Measurements from ENCODE around the gene SYNPO.

SYNPO gene

DNA sequence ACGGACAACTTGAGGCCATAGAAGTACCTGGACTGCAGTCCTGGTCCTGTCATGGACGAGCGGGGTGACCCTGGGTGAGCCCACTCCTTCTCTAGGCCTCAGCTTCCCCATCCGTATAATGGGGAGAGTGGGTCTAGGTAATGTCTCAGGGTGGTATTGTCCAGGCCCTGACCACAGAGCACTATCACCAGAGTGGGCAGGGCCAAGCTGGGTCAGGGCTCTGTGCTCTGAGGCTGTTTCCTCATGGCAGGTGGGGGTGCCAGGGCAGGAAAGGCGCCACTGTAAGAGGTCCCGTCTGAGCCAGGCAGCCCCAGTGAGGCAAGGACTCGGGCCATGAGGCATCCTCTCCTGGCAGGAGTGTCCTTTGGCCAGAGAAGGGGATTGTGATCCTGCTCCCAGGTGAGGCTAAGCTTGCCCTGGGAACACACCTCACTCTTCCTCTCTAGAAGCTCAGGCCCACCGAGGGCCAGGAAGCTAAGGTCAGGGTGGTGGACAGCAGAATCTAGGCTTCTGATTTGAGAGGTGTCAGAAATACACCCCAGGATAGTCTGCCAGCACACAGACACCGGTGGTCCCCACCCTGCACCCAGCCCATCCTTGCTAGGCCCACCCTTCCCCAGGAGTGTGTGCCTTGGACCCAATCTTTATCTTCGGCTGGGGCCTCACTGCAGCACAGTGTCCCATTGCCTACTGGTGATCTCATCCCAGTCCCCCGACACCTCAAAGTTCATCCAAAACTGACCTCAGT lies 19.1 kb downstream of the SYNPO start:
- DNase-seq: no peak

DNA sequence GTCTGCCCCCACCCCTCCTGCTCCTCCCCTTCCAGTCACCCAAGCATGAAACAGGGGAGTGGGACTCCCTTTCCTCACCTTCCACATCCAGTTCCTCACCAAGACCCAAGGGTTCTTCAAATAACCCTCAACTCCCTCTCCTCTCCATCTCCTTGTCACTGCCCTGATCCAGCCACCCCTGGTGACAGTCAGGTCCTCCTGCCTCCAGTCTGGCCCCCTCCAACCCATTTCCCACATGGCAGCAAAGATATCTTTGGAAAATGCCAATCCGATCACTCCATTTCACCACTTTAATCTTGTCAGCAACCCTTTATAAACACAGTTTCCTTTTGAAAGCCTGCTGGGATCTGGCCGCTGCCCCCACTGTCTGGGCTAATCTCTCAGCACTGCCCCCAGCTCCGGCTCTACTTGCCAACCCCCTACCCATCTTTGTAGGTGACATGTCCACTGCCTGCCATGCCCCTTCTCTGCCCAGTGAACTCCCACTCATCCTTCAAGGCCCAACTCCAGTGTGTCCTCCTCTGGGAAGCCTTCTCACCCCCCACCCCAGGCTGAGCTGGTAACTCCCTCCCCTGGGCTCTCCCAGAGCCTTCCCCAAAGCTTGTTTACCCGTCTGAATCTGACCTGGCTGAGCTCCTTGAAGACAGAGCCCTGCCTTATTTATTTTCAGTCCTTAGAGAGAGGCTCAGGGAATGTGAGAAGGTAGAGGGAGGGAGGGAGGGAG lies 19.8 kb downstream of the SYNPO start:
- no peak for DNase-seq

DNA sequence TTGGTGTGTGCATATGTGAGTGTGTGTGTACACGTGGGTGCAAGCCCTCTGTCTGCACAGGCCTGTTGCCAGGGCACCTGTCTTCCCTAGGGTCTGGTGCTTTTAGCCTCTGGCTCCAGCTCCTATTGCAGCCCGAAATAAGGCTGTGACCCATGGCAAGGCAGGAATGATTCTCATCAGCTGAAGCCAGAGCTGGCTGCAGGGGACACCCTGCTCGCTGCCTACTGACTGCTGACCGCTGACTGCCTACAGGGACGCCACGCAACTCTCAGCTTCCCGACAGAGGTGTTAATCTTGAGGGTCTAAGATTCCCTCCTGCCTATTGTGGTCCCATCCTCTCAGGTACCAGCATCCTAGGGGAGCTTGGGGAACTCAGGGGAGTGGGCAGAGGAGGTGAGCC lies 20.6 kb downstream of the SYNPO start, which contains the start of gene MYOZ3:
Gene MYOZ3, plus strand, starts transcription at position 166 of the 400 bp plus-strand sequence. CDS start 1,691 bp downstream, outside the sequence.
- no peak for DNase-seq

DNA sequence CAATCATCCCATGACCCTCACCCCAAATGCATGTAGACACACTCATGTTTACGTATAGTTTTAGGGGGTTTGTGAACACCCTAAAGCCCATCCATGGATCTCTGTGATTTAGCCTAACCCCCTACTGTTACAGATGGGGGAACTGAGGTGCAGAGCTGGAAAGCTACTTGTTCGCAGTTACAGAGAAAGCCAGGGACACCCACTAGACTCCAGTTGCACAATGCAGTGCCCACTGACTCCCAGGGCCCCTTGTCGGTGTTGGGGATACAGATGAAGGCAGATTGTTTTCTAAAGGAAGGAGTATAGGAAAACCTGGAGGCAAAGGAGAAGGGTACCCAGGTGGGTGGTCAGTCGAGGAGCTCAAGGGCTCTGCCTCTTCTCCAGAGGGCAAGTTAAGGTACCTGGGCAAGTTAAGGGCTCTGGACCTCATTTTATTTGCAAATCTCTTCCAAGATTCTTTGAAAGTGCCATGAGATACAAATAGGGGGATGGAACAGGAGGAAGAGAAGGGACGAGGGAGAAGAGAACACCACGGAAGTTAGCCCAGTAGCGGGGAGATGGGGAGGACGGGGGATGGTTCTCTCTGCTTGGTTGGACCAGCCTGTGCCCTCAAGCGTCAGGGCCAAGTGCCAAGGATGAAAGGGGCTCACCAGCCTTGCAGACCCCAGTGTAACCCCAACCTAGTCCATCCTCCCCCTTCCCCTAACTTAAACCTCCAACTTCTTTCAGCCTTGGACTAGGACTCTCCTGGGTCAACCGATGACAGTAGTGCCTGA lies 21.5 kb downstream of the SYNPO start:
- no peak for DNase-seq

DNA sequence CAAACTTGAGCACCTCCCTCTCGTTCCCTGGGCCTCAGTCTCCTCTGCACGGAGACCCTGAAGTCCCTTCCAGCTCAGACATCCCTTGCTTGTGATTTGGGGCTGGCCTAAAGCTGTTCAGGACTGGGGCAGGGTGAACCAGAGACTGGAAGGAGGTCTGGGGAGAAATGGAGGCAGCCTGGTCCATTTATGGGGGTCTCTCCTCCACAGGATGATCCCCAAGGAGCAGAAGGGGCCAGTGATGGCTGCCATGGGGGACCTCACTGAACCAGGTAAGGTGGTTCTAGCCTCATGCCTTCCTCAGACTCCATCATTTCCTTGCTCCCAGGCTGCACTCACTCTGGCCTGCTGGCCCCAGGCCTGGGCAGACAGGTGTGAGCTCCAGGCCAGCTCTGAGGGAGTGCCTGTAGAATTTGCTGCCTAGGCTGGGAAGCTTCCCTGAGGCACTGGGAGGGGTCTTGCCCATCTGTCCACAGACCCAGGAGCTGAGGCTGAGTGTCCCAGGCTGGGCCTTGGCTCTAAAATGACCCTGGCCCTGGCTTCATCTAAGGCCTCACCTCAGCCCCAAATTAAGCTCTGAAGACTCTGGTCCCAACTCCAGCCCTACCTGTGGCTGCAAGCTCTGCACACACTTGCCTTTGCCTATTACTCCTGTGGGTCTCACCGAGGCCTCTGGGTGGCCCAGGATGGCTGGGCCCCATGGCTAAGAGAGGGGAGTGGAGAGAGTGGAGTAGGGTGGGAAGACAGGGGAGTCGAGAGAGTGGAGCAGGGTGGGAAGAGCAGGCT lies 22.5 kb downstream of the SYNPO start:
- no peak for DNase-seq

DNA sequence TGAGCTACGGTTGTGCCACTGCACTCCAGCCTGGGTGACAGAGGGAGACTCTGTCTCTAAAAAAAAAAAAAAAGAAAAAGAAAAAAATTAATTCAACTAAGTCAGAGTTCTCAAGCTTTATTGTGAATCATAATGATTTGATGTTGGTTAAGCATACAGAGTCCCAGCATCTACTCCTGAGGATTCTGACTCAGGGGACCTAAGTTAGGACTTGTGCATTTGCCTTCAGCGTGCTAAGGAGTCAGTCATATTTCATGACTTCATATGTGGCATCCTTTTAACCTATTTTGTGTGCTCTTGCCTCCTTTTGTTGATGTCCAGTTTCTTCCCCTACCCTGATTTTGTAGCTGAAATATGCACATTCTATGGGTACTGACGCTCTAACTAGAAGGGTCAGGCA lies 23.5 kb downstream of the SYNPO start:
- DNase-seq: no peak

DNA sequence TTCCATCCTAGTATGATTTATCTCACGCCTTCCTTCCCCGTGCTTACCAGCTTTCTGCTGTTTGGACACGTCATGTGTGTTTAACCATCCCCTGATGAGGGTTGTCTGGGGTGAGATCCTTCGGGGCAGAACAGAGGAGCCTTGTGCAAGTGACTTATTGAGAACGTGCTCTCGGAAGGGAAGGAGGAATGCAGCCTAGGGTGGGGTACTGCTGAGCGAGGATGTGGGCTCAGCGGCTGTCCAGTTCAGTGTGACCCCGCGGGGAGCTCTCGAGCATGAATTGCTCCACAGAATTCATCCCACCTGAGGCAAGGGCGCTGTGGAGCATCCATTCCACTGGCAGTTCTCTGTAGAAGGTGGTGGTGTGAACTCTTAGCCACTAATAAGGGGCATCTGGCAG lies 24.6 kb downstream of the SYNPO start:
- no peak for DNase-seq

DNA sequence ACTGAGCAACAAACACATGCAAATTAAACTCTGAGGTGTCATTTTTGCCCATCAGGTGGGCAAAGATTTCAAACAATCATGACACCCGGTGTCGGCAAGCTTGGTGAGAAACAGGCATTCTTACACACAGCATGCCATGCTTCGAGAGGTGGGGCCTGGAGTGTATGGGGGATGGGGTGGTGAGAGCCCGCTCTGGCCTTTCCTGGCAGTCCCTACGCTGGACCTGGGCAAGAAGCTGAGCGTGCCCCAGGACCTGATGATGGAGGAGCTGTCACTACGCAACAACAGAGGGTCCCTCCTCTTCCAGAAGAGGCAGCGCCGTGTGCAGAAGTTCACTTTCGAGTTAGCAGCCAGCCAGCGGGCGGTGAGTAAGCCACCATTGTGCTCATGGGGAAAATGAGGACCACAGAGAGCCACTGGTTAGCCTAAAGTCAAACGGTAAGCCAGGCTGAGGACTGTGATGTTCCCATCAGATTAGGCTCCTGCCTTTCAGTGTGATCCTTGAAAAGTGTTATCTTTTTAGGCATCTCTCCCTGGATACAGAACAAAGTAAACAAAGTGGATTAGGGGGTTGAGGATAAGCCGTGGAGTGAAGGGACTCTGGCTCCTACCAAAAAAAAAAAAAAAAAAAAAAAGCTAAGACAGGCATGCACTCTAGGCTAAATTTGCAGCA lies 30.0 kb downstream of the SYNPO start:
- DNase-seq: no peak

DNA sequence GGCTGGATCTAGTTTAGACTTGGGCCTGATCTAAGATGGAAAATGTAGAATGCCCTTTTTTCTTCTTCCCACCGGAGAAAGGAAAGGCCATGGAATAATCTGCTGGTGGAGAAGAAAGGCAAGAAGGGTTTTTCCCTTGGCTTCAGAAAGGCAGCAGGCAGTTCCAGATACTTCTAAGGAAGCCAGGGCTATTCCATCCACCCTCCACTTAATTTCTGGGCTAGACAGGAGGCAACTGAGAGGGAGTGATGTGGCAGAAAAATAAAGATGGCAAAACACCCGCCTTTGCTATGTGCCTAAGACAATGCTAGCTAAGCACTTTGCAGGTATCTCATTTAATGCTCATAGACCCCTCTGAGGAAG lies 30.5 kb downstream of the SYNPO start:
- DNase-seq: no peak

DNA sequence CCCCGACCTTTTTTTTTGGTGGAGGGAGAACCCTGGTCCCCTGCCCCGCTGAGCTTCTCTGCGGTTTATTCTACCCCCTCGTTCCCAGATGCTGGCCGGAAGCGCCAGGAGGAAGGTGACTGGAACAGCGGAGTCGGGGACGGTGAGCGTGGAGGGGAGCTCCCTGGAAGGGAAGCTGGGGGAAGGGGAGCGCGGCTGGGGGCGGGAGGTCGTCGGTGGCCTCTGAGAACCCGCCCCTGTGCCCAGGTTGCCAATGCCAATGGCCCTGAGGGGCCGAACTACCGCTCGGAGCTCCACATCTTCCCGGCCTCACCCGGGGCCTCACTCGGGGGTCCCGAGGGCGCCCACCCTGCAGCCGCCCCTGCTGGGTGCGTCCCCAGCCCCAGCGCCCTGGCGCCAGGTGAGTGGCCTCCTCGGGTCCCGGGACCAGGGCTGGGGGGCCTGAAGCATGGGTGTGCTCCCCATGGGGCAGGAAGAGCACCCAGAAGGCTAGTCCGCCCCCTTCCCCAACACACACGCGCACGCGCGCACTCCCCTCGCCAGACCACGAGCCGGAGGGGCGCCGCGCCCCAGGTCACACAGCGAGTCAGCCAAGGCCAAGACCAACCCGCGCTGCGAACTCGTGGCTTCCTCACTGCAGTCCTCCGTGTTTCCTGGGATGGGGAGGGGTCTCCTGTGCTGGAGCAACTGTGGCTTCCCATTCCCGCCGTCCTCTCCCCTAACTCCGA lies 31.2 kb downstream of the SYNPO start:
- DNase-seq: no peak

DNA sequence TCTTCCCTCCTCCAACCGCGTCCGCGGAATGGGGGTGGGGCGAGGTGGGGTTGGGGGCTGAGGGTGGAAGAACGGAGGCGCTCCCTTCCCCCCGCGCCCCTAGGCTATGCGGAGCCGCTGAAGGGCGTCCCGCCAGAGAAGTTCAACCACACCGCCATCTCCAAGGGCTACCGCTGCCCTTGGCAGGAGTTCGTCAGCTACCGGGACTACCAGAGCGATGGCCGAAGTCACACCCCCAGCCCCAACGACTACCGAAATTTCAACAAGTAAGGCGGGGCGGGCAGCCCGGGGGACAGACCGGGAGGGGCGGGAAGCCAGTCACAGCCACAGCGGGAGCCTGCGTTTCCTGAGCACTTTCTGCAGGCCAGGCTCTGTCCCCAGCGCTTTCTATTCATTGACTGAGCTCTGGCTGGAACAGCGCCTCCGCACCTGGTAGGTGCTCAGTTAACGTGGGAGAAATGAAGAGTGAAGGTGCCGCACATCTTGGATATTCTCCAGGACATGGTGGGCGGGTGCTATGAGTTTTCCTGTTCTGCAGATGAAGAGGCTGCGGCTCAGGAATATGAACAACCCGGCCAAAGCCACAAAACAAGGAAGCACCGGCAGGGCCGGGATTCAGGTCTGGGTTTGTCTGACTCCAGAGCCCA lies 31.9 kb downstream of the SYNPO start:
- DNase-seq: no peak

DNA sequence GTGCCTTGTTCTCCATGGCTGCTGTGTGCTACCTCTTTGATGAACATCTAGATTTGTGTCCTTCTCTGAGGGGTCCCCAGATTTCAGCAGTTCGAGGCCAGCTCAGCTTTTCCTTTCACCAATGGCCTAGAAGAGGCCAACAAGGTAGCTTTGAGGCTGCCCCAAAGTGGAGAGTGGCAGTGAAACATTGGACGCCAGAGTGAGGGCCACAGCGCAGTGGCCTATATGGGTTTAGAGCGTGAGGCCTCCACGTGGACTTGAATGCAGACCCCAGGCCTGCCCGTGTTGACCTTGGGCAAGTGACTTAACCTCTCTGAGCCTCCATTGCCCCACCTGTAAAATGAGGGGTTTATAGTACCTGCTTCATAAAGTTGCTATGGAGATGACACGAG lies 32.4 kb downstream of the SYNPO start:
- no peak for DNase-seq

DNA sequence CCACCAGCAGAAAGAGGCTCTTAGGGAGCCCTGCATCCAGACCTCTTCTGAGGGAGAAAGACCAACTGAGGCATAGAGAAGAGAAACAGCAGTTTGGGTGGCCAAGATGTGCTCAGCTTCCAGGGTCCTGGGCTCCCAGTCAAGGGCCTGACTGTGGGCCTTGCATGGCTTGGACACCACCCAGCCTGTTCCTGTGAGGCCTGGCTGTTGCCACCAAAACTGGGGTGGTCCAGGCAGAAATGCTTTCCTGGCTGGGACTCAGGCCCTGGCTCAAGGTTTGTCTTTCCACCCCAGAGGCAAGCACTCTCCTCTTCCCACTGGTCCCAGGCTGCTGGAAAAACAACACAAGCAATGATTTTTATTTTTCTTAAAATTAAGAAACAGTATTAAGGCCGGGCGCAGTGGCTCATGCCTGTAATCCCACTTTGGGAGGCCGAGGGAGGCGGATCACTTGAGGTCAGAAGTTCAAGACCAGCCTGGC lies 33.9 kb downstream of the SYNPO start:
- DNase-seq: no peak

DNA sequence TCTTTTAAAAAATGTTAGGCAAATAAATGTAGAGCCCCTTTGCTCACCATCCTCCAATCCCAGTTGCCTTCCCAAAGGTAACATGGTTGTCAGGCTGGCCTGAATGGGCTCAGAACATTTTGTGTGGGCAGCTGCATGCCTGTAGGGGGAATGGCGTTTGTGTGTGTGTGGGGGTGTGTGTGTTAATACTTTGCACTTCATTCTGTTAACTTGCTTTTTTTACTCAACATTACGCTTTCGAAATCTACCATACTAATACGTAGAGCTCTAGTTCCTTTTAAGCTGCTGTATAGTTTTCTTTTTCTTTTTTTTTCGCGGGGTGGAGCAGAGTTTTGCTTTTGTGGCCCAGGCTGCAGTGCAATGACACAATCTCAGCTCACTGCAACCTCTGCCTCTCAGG lies 34.6 kb downstream of the SYNPO start:
- DNase-seq: no peak

DNA sequence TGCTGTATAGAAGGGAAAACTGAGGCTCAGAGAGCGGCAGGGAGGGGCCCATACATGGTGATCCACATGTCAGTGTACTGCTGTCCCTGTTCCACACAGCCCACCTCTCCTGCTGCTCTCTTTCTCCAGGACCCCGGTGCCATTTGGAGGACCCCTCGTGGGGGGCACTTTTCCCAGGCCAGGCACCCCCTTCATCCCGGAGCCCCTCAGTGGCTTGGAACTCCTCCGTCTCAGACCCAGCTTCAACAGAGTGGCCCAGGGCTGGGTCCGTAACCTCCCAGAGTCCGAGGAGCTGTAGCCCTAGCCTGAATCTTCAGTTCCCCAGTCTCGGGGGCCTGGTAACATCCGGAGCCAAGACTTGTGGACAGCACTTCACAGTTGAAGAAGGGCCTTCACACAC lies 36.1 kb downstream of the SYNPO start:
- DNase-seq: no peak

DNA sequence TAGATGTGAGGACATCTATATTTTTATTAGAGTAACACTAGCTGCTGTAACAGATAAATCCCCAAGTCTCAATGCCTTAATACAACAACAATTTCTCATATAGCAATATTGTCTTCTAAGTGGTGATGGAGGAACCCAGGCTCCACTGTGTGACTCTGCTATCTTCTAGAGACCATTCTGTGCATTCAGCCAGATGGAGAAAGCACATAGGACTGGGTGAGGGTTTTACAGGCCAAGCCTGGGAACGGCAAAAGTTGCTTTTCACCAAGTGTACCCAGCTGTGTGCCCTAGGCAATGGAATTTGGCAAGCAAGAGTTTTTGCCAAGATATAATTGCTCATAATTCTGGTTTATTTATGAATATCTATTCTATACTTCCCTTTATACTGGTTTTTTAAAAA lies 48.7 kb downstream of the SYNPO start:
- no peak for DNase-seq

DNA sequence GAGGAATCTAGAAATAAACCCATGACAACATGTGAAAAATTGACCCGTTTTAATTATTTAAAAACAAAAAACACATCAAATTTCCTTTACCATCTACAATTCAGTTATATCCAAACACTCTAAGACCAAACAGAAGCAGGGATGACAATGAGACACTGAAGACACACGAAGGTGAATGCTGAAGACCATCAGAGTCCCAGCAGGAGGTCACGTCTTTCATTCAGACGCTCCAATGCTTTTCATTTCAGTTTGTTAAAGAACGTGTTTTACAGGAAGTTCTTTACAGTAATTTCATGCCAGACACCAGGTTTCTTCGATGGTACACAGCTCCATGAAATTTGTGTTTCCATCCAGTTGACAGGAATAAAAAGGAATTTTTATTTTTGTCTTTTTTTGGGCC lies 50.3 kb downstream of the SYNPO start:
- DNase-seq: no peak

DNA sequence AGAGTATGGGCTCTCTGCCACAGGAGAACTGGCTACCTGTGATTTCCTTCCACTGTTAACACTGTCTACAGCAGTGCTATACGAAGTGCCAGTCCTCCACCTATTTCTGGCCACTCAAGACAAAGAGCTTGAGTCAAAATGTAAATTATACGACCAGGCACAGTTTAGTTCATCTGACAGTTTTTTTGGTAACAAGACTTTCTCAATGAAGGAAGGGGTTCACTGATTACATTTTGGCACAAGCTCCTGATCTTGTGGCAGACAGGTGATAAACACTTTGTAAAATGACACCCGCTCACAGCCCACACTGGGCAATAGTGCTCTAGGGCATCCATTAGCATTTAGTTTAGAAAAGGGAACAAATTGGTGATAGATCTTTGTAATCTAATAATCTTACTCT lies 51.8 kb downstream of the SYNPO start:
- no peak for DNase-seq

DNA sequence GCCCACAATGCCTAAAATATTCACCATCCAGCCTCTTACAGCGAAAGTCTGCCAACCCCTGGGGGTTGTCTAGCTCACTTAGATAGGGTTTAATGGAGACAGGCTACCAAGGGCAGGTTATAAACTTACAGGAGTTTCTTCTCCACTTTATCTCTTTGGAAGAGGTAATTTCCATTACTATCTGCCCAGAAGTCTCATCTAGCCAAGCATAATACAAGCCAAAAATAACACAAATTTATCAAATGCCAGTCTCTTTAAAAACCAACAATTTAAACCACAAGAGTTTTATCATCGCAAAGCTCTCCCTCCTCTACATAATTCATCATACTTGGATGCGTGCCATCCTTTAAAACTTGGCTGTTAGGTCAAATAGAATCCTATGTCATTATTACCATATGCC lies 54.2 kb downstream of the SYNPO start:
- DNase-seq: peak; percentile 92

DNA sequence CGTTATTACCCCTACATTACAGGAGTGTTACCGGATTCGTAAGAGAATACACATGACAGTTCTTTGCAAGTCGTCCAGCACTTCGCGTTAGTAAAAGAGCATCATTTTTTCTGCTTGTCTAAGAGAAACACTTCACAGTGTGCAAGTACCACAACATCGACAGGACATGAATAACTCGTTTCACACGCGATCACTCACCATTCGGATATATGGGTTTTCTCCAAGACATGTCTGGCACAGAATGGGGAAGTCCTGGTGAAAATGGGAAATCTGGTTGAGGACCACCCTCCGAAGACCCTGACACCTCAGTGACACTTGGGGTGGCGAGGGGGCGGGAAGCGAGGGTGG lies 59.8 kb downstream of the SYNPO start:
- DNase-seq: no peak
